Measurements from ENCODE around the gene PIK3C3. TPM values are rescaled to one million over a fixed set of nuclear protein-coding genes. Genes with fewer than 3 reads are reported as not detected.

PIK3C3 gene
- polyA plus RNA-seq, 1 of the 3 experiments (the other 2 are of a cell fraction), result 26.9 TPM

DNA sequence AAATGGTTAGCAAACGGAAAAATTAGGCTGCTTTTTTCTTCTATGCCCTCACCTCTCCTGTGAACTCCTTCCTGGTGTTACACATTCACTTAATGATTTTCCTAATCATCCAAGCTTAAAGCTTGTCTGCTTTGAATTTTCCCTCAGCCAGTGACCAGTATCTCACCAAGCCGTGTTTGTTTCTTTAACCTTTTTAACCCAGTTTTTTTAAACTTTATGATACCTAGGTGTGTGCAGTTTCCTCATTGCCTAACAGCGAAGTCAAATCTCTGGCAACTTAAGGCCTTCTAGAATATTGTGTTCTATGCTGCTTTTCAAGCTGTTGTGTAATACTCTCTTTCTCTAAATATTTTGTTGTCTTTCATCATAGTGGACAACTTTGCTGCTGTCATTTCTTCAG, 113.0 kb downstream of the PIK3C3 start:
- Histone ChIP-seq H3K4me2 (no peak overlapping the region), H3K79me2 (ENCODE audit: insufficient read depth) (no peaks in the 10 kb centered on the region), H3F3A (replicated peaks; ENCODE audit: insufficient read depth) (peaks cover 8% of the 10 kb centered on the region), H2AFZ (ENCODE audit: low read depth) (no peak overlapping the region), H3K4me3 (ENCODE audit: low read depth in 2 of 2, low read length in 1 of 2) (no peak overlapping the region), H3K9ac (no peak overlapping the region), H3K36me3 (replicated peaks in 1 of 2; ENCODE audit: control insufficient read depth in 1 of 2, insufficient read depth in 2 of 2, low read length in 1 of 2) (peaks cover 62 to 81% of the 10 kb centered on the region in 2 experiments), H3K9me3 (no peaks in the 10 kb centered on the region), H4K20me1 (ENCODE audit: insufficient read depth) (no peaks in the 10 kb centered on the region), H3K27ac (ENCODE audit: low read depth in 2 of 2, low read length in 1 of 2) (no peak overlapping the region), H3K9me2 (no peaks in the 10 kb centered on the region), H3K27me3 (ENCODE audit: insufficient read depth) (no peaks in the 10 kb centered on the region), H3K4me1 (ENCODE audit: control insufficient read depth in 1 of 2, insufficient read depth in 2 of 2, low read depth in 1 of 2, low read length in 1 of 2) (peaks cover 0 to 5% of the 10 kb centered on the region in 2 experiments; a peak in 1 of 4 replicates)
- no peak for DNase-seq
- TF ChIP-seq EP300 (IDR thresholded peaks at IDR 0.05; ENCODE audit: borderline replicate concordance in 1 of 2, low read depth in 1 of 2, low read length in 1 of 2), result no peak
- no peak for TF ChIP-seq NRF1 (IDR thresholded peaks at IDR 0.05; ENCODE audit: low read depth, low read length)
- TF ChIP-seq, protein P1, sequence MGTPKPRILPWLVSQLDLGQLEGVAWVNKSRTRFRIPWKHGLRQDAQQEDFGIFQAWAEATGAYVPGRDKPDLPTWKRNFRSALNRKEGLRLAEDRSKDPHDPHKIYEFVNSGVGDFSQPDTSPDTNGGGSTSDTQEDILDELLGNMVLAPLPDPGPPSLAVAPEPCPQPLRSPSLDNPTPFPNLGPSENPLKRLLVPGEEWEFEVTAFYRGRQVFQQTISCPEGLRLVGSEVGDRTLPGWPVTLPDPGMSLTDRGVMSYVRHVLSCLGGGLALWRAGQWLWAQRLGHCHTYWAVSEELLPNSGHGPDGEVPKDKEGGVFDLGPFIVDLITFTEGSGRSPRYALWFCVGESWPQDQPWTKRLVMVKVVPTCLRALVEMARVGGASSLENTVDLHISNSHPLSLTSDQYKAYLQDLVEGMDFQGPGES (IDR thresholded peaks at IDR 0.05; ENCODE audit: low read depth, low read length), result no peak
- TF ChIP-seq, protein P2, sequence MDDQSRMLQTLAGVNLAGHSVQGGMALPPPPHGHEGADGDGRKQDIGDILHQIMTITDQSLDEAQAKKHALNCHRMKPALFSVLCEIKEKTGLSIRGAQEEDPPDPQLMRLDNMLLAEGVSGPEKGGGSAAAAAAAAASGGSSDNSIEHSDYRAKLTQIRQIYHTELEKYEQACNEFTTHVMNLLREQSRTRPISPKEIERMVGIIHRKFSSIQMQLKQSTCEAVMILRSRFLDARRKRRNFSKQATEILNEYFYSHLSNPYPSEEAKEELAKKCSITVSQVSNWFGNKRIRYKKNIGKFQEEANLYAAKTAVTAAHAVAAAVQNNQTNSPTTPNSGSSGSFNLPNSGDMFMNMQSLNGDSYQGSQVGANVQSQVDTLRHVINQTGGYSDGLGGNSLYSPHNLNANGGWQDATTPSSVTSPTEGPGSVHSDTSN (IDR thresholded peaks at IDR 0.05), result no peak
- TF ChIP-seq TAF1 (IDR thresholded peaks at IDR 0.05; ENCODE audit: borderline replicate concordance, low read depth, low read length), result no peak
- TF ChIP-seq EZH2phosphoT487 (IDR thresholded peaks at IDR 0.05; ENCODE audit: borderline replicate concordance, low read depth), result no peak
- TF ChIP-seq FOXM1 (IDR thresholded peaks at IDR 0.05; ENCODE audit: low read depth), result no peak
- TF ChIP-seq, protein P3, sequence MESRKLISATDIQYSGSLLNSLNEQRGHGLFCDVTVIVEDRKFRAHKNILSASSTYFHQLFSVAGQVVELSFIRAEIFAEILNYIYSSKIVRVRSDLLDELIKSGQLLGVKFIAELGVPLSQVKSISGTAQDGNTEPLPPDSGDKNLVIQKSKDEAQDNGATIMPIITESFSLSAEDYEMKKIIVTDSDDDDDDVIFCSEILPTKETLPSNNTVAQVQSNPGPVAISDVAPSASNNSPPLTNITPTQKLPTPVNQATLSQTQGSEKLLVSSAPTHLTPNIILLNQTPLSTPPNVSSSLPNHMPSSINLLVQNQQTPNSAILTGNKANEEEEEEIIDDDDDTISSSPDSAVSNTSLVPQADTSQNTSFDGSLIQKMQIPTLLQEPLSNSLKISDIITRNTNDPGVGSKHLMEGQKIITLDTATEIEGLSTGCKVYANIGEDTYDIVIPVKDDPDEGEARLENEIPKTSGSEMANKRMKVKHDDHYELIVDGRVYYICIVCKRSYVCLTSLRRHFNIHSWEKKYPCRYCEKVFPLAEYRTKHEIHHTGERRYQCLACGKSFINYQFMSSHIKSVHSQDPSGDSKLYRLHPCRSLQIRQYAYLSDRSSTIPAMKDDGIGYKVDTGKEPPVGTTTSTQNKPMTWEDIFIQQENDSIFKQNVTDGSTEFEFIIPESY (IDR thresholded peaks at IDR 0.05; ENCODE audit: borderline replicate concordance, low read depth), result no peak
- TF ChIP-seq SIN3A (IDR thresholded peaks at IDR 0.05; ENCODE audit: borderline replicate concordance, low read depth, low read length), result no peak
- no peak for TF ChIP-seq NFIC (IDR thresholded peaks at IDR 0.05; ENCODE audit: borderline replicate concordance)
- TF ChIP-seq MEF2A (IDR thresholded peaks at IDR 0.05; ENCODE audit: borderline replicate concordance, low read depth), result no peak
- no peak for TF ChIP-seq FOSL2 (IDR thresholded peaks at IDR 0.05; ENCODE audit: borderline replicate concordance, low read depth)
- no peak for TF ChIP-seq GATA2 (CRISPR knock-in tag; IDR thresholded peaks at IDR 0.05)
- TF ChIP-seq, protein P4, sequence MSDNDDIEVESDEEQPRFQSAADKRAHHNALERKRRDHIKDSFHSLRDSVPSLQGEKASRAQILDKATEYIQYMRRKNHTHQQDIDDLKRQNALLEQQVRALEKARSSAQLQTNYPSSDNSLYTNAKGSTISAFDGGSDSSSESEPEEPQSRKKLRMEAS (IDR thresholded peaks at IDR 0.05; ENCODE audit: low read depth), result no peak
- TF ChIP-seq ELF1 (IDR thresholded peaks at IDR 0.05), result no peak
- TF ChIP-seq, protein P5, sequence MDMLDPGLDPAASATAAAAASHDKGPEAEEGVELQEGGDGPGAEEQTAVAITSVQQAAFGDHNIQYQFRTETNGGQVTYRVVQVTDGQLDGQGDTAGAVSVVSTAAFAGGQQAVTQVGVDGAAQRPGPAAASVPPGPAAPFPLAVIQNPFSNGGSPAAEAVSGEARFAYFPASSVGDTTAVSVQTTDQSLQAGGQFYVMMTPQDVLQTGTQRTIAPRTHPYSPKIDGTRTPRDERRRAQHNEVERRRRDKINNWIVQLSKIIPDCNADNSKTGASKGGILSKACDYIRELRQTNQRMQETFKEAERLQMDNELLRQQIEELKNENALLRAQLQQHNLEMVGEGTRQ (IDR thresholded peaks at IDR 0.05; ENCODE audit: borderline replicate concordance, low read depth, low read length), result no peak
- TF ChIP-seq RXRA (IDR thresholded peaks at IDR 0.05; ENCODE audit: borderline replicate concordance, low read depth), result no peak
- no peak for TF ChIP-seq GABPA (IDR thresholded peaks at IDR 0.05; ENCODE audit: low read depth)
- TF ChIP-seq RFX5 (IDR thresholded peaks at IDR 0.05; ENCODE audit: low read length), result no peak
- TF ChIP-seq, protein P6, sequence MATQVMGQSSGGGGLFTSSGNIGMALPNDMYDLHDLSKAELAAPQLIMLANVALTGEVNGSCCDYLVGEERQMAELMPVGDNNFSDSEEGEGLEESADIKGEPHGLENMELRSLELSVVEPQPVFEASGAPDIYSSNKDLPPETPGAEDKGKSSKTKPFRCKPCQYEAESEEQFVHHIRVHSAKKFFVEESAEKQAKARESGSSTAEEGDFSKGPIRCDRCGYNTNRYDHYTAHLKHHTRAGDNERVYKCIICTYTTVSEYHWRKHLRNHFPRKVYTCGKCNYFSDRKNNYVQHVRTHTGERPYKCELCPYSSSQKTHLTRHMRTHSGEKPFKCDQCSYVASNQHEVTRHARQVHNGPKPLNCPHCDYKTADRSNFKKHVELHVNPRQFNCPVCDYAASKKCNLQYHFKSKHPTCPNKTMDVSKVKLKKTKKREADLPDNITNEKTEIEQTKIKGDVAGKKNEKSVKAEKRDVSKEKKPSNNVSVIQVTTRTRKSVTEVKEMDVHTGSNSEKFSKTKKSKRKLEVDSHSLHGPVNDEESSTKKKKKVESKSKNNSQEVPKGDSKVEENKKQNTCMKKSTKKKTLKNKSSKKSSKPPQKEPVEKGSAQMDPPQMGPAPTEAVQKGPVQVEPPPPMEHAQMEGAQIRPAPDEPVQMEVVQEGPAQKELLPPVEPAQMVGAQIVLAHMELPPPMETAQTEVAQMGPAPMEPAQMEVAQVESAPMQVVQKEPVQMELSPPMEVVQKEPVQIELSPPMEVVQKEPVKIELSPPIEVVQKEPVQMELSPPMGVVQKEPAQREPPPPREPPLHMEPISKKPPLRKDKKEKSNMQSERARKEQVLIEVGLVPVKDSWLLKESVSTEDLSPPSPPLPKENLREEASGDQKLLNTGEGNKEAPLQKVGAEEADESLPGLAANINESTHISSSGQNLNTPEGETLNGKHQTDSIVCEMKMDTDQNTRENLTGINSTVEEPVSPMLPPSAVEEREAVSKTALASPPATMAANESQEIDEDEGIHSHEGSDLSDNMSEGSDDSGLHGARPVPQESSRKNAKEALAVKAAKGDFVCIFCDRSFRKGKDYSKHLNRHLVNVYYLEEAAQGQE (IDR thresholded peaks at IDR 0.05; ENCODE audit: low read depth, low read length), result no peak
- 93% methylated on average over 3 of the region's 3 CpGs for WGBS (ENCODE audit: low lambda C conversion rate)
- CTCF ChIA-PET, result interaction anchor here (0.9 to 2.5 kb wide), 3 partner anchors 14 to 1204 kb away, joined by 3 to 14 read pairs (median 5); no protein-coding TSS in a partner anchor
- POLR2A ChIA-PET, result no interaction called here

Data from SK-N-SH (cell line).